Activated naive CD8-positive, alpha-beta T cell treated with anti-CD3 and anti-CD28 coated beads, Interleukin-2, amount 10 ng/mL, durations not matched to agents 7 days and 5 days (primary cell): ENCODE measurements around the gene PTPA. TPM values are rescaled to one million over a fixed set of nuclear protein-coding genes. Genes with fewer than 3 reads are reported as not detected.

Experiments used
- ATAC-seq: fragments of 150-1000 bp; cut with Tn5 transposase; one replicate; pipeline ENCODE4 v1.10.0; 2021; ENCODE audit warnings: low read depth, moderate library complexity
- POLR2A ChIA-PET: fragments of 350-600 bp; sonication (Branson Sonifier 250); formaldehyde crosslinking; loops from one replicate; lab custom pipeline; 2021; ENCODE audit warnings: antibody characterized with exemption; lab: Charles Lee
- DNase-seq: peaks from one replicate; pipeline ENCODE4 v3.0.0; 2021
- H3K27ac Mint-ChIP-seq: one replicate; pipeline ENCODE4 v1.8.0; 2022; ENCODE audit warnings: mild to moderate bottlenecking, mixed read lengths
- H3K27me3 Mint-ChIP-seq: one replicate; pipeline ENCODE4 v1.8.0; 2022; ENCODE audit warnings: mild to moderate bottlenecking, moderate library complexity, mixed read lengths
- H3K36me3 Mint-ChIP-seq: one replicate; pipeline ENCODE4 v1.8.0; 2021; ENCODE audit warnings: mild to moderate bottlenecking, mixed read lengths
- H3K4me1 Mint-ChIP-seq: one replicate; pipeline ENCODE4 v1.8.0; 2021; ENCODE audit warnings: mixed read lengths
- H3K4me3 Mint-ChIP-seq: one replicate; pipeline ENCODE4 v1.8.0; 2022; ENCODE audit warnings: mild to moderate bottlenecking, moderate library complexity, mixed read lengths
- H3K9me3 Mint-ChIP-seq: one replicate; pipeline ENCODE4 v1.8.0; 2021; ENCODE audit warnings: mixed read lengths
- total RNA-seq, 2 experiments: library from RNA; stranded (reverse); gene quantifications; one replicate each; pipeline ENCODE4 v1.2.3, GENCODE V29; 2021

Gene PTPA
- total RNA-seq, 2 experiments from 2014 or later, result 88.3 to 91.0 TPM

DNA sequence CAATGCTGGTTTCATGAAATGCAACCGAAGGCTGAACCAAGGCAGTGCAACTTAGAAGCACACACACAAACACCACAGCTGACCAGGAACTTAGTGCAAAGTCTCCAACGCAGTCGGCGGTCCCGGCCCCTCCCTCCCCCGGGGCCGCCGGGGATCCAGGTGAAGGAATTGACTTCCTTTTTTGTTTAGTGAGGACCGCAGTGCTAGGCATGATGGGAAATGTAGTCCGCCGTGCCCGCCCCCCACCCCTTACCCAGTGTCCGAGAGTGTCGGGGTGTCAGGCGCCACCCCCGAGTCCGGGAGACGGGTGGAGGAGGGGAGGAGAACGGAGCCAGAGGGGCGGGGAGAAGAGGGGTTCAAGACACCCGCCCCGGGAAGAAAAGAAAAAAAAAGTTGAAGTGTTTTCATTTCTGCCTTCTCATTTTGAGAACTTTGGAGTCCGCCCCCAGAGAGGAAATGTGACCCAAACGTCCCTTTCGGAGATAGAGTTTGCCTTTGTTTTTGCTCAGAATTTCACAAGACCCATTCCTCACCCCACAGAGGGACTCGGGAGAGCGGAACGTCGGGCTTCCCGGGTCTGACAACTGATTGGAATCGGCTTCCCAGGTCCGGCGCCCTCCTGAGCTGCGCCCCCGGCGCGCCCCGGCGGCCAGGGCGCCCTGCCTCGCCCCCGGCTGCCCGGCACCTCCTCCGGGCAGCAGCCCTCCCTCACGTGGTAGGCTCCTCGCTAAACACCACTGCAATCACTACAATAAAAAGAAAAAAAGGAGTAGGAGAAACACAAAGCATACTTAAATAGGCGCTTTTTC lies 64.8 kb downstream of the PTPA start:
- peaks cover 8% of the 10 kb centered on the region for H3K4me1 Mint-ChIP-seq
- no peaks in the 10 kb centered on the region for H3K9me3 Mint-ChIP-seq
- POLR2A ChIA-PET, result interaction anchor here (1.3 to 5.2 kb wide), 8 partner anchors 35 to 450 kb away, joined by 4 to 44 read pairs (median 13); partner anchors contain the start of gene NTMT1
- peak overlapping the region; percentile 89 for H3K4me3 Mint-ChIP-seq
- H3K27ac Mint-ChIP-seq, result peak overlapping the region; percentile 89
- peak; percentile 13 for ATAC-seq
- H3K36me3 Mint-ChIP-seq, result no peaks in the 10 kb centered on the region
- peaks cover 19% of the 10 kb centered on the region for H3K27me3 Mint-ChIP-seq
- peak; percentile 75 for DNase-seq

DNA sequence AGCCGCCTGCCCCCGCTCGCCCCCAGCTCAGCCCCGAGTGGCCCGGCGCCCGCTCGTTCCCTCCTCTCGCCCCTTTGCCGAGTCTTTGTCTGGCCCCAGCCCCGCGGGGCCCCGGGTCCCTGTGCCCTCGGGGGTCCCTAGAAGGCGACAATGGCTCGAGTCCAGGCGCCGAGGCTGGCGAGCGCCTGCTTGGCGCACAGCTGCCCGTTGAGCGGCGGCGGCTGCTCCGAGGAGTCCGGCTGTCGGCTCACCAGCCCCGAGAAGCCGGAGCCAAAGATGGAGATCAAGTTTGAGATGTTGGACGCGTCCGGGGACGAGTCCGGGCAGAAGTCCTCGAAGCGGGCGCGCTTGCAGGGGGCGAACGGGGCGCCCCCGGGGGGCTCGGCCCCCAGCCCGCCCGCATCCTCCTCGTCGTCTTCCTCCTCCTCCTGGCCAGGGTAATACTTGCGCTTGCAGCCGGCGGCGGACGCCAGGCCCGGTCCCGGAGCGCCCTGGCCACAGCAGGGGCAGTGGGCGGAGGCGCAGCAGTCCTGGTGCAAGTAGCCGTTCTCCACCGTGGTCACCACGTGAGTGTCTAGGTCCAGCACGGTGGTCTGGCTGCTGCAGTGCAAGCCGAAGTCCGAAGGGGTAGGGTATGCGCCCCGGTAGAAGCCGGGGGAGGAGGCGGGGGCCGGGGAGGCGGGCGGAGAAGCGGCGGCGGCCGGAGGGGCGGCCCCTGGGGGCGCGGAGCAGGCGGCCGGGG lies 65.7 kb downstream of the PTPA start:
- Mint-ChIP-seq H3K9me3 (no peaks in the 10 kb centered on the region), H3K4me1 (peaks cover 8% of the 10 kb centered on the region)

DNA sequence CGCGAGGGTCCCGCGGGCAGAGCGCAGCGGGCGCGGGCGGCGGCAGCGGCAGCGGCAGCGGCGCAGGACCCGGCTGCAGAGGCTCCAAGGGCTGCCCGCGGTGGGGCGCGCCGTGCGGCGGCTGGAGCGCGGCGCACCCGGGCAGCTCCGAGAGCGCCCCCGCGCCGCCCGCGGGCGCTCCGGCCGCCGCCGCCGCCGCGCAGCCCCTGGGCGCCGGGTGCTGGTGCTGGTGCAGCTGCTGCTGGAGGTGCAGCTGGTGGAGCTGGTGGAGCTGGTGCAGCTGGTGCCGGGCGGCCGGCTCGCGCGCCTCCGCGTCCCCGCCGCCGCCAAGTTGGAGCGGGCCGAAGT lies 66.2 kb downstream of the PTPA start:
- Mint-ChIP-seq H3K36me3 (no peaks in the 10 kb centered on the region), H3K27me3 (peaks cover 12% of the 10 kb centered on the region), H3K27ac (no peak overlapping the region), H3K4me3 (no peak overlapping the region), H3K4me1 (peaks cover 8% of the 10 kb centered on the region), H3K9me3 (no peaks in the 10 kb centered on the region)
- POLR2A ChIA-PET, result interaction anchor here (0.7 to 5.2 kb wide), 27 partner anchors 10 to 450 kb away, joined by 3 to 44 read pairs (median 5); partner anchors contain the start of gene NTMT1
- DNase-seq (no peak), ATAC-seq (peak; percentile 10)

More for the DNA sequence above, 65.7 kb downstream of the PTPA start:
- peak overlapping the region; percentile 89 for H3K4me3 Mint-ChIP-seq
- DNase-seq (peak; percentile 68), ATAC-seq (no peak)
- H3K36me3 Mint-ChIP-seq, result no peaks in the 10 kb centered on the region
- POLR2A ChIA-PET, result interaction anchor here (1.0 to 5.2 kb wide), 18 partner anchors 19 to 449 kb away, joined by 3 to 44 read pairs (median 8); partner anchors contain the start of gene NTMT1
- peaks cover 17% of the 10 kb centered on the region for H3K27me3 Mint-ChIP-seq
- H3K27ac Mint-ChIP-seq, result peak overlapping the region; percentile 56

DNA sequence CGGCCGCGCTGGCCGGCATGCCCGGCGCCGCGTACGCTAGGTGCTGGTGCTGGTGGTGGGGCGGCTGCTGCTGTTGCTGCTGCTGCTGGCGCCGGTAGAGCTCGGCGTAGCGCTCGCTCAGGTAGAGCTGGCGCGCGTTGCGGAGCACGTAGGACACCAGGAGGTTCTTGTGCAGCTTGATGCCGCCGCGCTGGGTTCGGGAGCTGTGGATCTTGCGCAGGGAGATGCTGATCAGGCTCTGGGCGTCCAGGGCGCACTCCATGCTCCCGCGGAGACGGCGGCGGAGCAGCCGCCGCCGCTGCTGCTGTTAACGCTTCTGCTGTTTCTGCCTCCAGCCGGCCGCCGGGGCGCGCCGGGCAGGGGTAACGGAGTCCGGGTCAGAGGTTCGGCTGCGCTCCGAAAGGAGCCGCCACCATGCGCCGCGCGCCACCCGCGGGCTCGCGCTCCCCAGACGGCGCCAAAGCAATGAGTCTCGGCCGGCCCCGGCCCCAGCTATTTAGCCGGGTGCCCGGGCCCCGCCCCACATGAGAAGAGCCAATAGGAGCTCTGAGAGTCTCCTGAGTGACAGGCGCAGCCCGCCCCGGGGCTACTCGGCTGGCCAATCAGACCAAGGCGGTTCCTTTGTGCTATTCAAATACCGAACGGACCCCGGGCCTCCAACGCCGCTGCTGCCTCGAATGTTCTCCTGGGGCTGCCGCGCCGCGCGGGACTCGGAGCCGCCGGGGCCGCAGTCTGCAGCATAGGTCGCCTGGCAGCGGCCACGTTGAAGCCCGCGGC lies 66.8 kb downstream of the PTPA start, which contains the start of gene IER5L:
Gene IER5L, minus strand, starts transcription at position 471 of the 777 bp plus-strand sequence. Its CDS starts 209 bp downstream, at position 262.
- Mint-ChIP-seq H3K4me3 (peak within 1 kb of the TSS; percentile 89), H3K9me3 (no peaks in the 10 kb centered on the region), H3K36me3 (no peaks in the 10 kb centered on the region), H3K27ac (peak within 1 kb of the TSS; percentile 76), H3K4me1 (peaks cover 8% of the 10 kb centered on the region), H3K27me3 (peaks cover 6% of the 10 kb centered on the region)
- POLR2A ChIA-PET, result interaction anchor here (0.6 to 5.2 kb wide), 37 partner anchors 9 to 450 kb away, joined by 3 to 44 read pairs (median 4); partner anchors contain the start of gene NTMT1
- peak; percentile 95 for DNase-seq
- ATAC-seq, result peak; percentile 83

DNA sequence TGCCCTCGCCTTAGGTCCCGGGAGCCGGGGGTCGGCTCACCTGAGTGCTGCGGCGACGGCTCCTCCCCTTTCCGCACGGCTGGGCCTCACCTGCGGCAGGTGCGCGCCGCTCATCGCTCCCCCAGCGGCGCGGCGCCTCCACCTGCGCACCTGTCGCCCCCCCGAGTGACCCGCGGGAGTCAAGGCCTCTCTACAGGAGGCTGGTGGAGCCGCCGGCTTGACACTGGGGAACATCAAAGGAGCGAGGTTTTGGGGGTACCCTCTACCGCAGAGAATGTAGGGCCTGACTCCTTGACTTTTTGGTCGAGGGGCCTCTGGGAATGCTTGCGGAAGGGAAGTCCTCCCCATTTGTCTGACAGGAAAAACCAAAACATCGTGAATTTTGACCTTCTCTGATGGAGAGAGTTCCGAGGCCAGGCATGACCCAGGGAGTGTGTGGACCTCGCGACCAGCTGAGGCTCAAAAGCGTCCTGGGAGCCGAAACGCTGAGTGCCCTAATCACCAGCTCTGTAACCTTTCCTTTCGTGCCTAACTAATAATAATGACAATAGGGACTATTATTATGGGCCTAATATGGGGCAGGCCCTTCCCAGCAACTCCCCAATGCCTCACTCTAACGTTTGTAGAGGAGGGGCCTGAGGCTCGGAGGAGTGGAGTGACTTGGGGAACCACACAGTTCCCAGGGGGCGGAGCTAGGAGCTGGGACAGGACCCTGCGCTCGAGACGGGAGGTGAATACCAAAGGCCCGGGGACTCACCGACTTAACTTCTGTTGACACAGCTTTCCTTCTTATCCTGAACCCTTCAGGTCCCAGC lies 67.6 kb downstream of the PTPA start:
- POLR2A ChIA-PET, result interaction anchor here (0.6 to 5.2 kb wide), 30 partner anchors 9 to 449 kb away, joined by 3 to 44 read pairs (median 5); partner anchors contain the start of gene NTMT1
- peaks cover 8% of the 10 kb centered on the region for H3K4me1 Mint-ChIP-seq
- no peaks in the 10 kb centered on the region for H3K27me3 Mint-ChIP-seq
- ATAC-seq (no peak), DNase-seq (no peak)
- H3K4me3 Mint-ChIP-seq, result peak overlapping the region; percentile 56
- H3K27ac Mint-ChIP-seq, result peak overlapping the region; percentile 16
- no peaks in the 10 kb centered on the region for H3K36me3 Mint-ChIP-seq
- no peaks in the 10 kb centered on the region for H3K9me3 Mint-ChIP-seq

DNA sequence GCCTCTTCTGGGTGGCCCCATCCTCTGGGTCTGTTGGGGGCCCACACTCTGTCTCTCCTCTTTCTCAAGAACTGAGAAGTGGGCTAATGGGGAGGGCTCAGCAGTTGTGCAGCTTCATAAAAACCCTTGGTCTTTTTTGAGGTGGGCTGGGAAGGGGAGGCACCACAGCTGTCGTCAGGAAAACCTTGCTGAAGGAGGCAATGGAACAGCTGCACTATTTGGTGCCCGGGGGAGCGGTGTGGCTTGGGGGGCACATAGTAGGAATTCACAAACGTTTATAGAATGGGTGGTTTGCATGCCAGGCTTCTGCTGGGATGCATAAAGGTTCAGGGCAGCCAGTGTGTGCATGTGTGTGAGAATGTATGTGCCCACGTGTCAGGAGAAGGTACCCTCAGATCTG lies 70.0 kb downstream of the PTPA start:
- Mint-ChIP-seq H3K27ac (no peak overlapping the region), H3K36me3 (no peaks in the 10 kb centered on the region), H3K4me1 (peaks cover 8% of the 10 kb centered on the region), H3K4me3 (no peak overlapping the region), H3K9me3 (no peaks in the 10 kb centered on the region), H3K27me3 (no peaks in the 10 kb centered on the region)
- DNase-seq (no peak), ATAC-seq (no peak)
- POLR2A ChIA-PET, result no interaction called here

DNA sequence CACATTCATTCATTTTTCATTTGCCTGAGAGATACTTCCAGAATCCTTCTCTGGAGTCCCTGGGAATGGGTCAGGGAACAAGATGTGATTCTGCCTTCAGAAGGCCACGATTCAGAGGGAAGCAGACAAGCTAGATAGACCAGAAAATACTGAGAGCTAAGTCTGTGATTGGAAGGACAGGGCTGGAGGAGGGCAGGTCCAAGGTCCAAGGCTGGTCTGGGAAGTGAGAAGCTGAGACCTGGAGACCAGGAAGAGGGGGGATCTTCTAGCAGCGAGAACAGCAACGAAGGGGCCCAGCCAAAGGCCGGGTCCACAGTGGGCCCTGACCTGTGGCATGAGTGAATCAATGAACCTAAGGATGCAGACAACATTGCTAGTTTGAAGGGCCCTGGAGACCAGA lies 70.9 kb downstream of the PTPA start:
- no peak for ATAC-seq
- POLR2A ChIA-PET, result no interaction called here
- no peaks in the 10 kb centered on the region for H3K36me3 Mint-ChIP-seq

DNA sequence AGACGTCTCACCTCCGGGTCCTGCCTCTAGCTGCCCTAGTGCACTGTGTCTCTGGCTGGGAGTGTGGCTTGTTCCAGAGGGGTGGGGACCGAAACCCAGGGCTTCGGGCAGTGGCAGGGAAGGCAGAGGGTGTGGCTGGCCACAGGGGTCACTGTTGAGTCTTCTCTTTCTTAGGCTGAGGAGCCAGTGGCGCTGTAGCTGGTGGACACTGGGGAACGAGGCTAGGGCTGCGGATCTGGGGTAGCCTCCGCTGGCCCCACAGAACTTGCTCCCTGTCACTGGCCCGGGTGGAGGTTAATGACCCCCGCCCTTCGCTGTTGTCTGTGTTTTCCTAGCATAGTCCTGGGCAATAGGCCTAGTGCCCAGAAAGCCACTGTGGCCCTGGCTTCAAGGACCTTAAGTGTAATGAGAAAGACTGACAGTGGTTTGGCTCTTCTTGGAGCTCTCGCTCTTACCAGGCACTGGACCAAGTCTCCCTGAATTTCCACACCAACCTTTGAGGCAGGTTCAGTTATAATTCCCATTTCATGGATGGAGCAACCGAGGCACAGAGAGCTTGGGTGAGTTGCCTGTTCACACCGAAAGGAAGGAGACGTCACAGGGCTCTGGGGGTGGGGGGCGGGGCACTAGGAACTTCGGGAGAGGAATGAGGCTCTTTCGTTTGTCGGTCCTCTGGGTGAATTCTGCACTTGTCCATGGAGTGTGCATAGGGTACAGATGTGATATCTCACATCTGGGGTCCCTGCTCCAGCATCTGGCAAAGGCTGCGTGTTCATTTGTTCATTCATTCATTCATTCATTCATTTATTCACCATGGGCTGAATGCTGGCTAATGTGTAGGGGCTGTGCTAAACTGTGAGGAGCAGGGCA lies 71.6 kb downstream of the PTPA start:
- POLR2A ChIA-PET, result no interaction called here
- no peaks in the 10 kb centered on the region for H3K9me3 Mint-ChIP-seq
- H3K27me3 Mint-ChIP-seq, result no peaks in the 10 kb centered on the region
- DNase-seq (no peak), ATAC-seq (no peak)
- peaks cover 8% of the 10 kb centered on the region for H3K4me1 Mint-ChIP-seq
- H3K36me3 Mint-ChIP-seq, result no peaks in the 10 kb centered on the region
- H3K27ac Mint-ChIP-seq, result peak overlapping the region; percentile 23
- no peak overlapping the region for H3K4me3 Mint-ChIP-seq

More for the DNA sequence above, 70.9 kb downstream of the PTPA start:
- H3K4me3 Mint-ChIP-seq, result no peak overlapping the region
- no peaks in the 10 kb centered on the region for H3K27me3 Mint-ChIP-seq
- H3K27ac Mint-ChIP-seq, result no peak overlapping the region
- DNase-seq, result no peak
- H3K4me1 Mint-ChIP-seq, result peaks cover 8% of the 10 kb centered on the region
- no peaks in the 10 kb centered on the region for H3K9me3 Mint-ChIP-seq

DNA sequence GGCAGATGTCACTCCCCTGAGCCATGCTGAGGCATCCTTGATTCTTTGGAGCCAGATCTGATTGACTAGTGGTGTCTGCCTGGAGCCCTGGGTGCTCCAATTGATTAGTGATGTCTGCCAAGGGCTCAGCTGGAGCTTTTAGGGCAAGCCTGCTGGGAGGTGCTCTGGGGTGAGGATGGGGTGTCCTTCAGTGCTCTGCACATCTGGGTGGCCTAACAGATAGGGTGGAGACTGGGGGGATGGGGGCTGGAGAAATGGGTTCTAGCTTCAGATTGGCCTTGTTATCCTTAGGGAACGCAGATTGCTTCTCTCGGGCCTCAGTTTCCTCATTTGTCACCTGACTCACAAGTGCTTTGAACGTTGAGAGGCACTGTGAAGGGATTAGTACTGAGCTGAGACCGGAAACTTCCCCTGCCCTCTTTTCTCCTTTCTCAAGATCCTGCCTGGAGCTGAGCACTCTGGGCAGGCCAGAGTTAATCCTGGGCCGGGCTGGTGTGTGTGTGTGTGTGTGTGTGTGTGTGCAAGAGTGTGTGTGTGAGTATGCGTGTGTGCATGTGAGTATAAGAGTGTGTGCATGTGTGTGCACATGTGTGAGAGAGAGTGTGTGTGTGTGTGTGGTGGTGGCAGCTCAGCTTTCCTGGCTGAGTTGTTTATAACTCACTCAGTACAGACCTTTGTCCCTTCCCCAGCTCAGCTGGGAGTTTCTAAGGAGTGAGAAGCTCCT lies 72.4 kb downstream of the PTPA start:
- Mint-ChIP-seq H3K36me3 (no peaks in the 10 kb centered on the region), H3K27me3 (no peaks in the 10 kb centered on the region), H3K27ac (no peak overlapping the region), H3K4me1 (peaks cover 7% of the 10 kb centered on the region), H3K9me3 (no peaks in the 10 kb centered on the region), H3K4me3 (no peak overlapping the region)
- POLR2A ChIA-PET, result no interaction called here
- DNase-seq (no peak), ATAC-seq (peak; percentile 20)

DNA sequence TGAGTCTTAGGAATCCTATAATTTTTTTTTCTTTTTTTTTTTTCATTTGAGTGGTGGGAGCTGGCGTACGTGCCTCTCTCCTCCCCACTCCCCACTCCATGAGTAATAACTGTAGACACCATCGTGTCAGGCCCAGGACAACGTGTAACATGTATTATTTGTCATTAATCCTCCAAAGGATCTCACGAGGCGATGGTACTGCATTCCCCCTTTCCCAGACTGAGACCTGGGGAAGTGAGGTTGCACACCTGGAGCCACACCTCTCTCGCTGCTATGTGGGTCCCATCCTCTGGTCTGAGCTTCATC lies 73.0 kb downstream of the PTPA start:
- no peaks in the 10 kb centered on the region for H3K27me3 Mint-ChIP-seq
- no peaks in the 10 kb centered on the region for H3K36me3 Mint-ChIP-seq
- POLR2A ChIA-PET, result no interaction called here
- H3K9me3 Mint-ChIP-seq, result no peaks in the 10 kb centered on the region
- no peak for ATAC-seq
- no peak overlapping the region for H3K27ac Mint-ChIP-seq
- peaks cover 3% of the 10 kb centered on the region for H3K4me1 Mint-ChIP-seq
- no peak overlapping the region for H3K4me3 Mint-ChIP-seq
- DNase-seq, result no peak

DNA sequence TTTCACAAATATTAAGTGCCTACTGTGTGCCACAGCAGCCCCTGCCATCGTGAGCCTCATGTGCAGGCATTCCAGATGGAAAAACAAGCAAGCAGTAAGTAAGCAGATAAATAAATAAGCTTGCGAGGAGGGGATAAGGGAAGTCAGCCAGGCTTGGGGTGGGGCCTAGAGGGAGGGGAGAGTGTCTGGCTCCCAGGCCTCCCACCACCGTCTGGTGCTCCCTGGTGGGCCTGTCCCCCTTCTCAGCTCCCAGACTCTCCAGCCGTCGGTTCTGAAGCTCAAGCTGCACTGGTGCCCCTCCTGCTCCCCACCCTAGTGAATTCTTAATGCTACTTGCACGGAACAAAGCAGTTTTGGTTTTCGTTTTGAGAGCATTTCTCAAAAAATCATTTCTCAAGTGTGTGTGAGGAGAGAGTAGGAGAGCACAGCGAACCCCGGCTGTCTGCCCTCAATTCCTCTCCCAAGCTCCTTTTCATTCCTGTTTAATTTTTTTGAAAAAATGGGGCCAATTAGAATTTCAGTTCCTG lies 73.4 kb downstream of the PTPA start:
- no peaks in the 10 kb centered on the region for H3K27me3 Mint-ChIP-seq
- no peak for DNase-seq
- H3K4me1 Mint-ChIP-seq, result peaks cover 3% of the 10 kb centered on the region
- H3K36me3 Mint-ChIP-seq, result no peaks in the 10 kb centered on the region
- ATAC-seq, result no peak
- no peaks in the 10 kb centered on the region for H3K9me3 Mint-ChIP-seq
- no peak overlapping the region for H3K27ac Mint-ChIP-seq
- POLR2A ChIA-PET, result no interaction called here
- H3K4me3 Mint-ChIP-seq, result no peak overlapping the region
